ENCODE measurements around the gene PURA. TPM values are rescaled to one million over a fixed set of nuclear protein-coding genes. Genes with fewer than 3 reads are reported as not detected.

Gene PURA
- total RNA-seq, 1 experiment from 2014 or later: 3.6 TPM

DNA sequence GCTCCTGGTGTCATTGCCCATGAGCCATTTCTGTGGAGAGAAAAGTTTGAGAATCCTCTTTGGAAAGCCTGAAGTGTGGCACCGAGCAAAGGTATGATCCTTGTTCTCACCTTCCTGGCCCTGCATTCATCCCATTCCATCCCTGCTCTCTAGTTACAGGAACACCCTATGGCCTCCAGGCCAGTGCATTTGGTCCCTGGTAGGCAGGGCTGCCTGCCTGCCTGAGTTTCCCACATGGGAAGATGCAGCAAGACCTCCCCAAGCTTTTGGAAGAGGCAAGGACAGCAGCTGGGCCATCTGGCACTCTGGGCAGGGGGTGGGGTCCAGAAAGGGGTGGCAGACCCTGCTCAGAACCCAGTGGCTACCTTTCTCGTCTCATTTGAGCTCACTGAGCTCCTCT, 36.3 kb downstream of the PURA start:
- Histone ChIP-seq H2BK15ac (ENCODE audit: low read depth, low read length) (no peak overlapping the region), H3K27me3 (ENCODE audit: insufficient read depth, low read length) (peaks cover 24% of the 10 kb centered on the region), H3T11ph (ENCODE audit: low read length) (no peak overlapping the region), H4K91ac (ENCODE audit: insufficient read length, low read depth, low read length) (no peak overlapping the region), H3K9ac (ENCODE audit: extremely low read depth, insufficient read length, low read length) (no peak overlapping the region), H3K23me2 (ENCODE audit: insufficient read length, low read depth, low read length, poor library complexity, severe bottlenecking) (peaks cover 8% of the 10 kb centered on the region), H2BK20ac (ENCODE audit: low read depth, low read length, poor library complexity, severe bottlenecking) (no peak overlapping the region), H2AFZ (ENCODE audit: low read length) (no peak overlapping the region), H3K9me3 (ENCODE audit: control insufficient read depth, low read depth, low read length) (no peaks in the 10 kb centered on the region), H4K20me1 (ENCODE audit: control insufficient read depth, insufficient read depth, insufficient read length) (no peaks in the 10 kb centered on the region), H2BK12ac (ENCODE audit: insufficient read length, low read depth, low read length) (no peak overlapping the region), H4K5ac (ENCODE audit: insufficient read length, low read depth, low read length) (no peak overlapping the region), H3K4me1 (ENCODE audit: insufficient read depth, low read length) (no peaks in the 10 kb centered on the region; the same call in 1 of the 2 replicates), H2AK5ac (ENCODE audit: insufficient read length, low read length) (no peak overlapping the region), H3K56ac (ENCODE audit: insufficient read length, low read depth, low read length) (no peak overlapping the region), H2BK5ac (ENCODE audit: insufficient read length, low read length) (no peak overlapping the region), H3K14ac (ENCODE audit: insufficient read depth, low read length) (no peak overlapping the region), H2BK120ac (ENCODE audit: low read depth, low read length, poor library complexity, severe bottlenecking) (no peak overlapping the region), H3K4ac (ENCODE audit: low read depth, low read length) (no peak overlapping the region), H3K79me2 (ENCODE audit: insufficient read depth, low read length) (no peaks in the 10 kb centered on the region), H3K27ac (ENCODE audit: insufficient read length, low read depth, low read length) (no peak overlapping the region), H3K23ac (ENCODE audit: insufficient read length, low read depth, low read length) (no peak overlapping the region), H3K79me1 (ENCODE audit: insufficient read depth, low read depth, low read length, poor library complexity, severe bottlenecking) (no peaks in the 10 kb centered on the region), H3K18ac (ENCODE audit: insufficient read length, low read depth, low read length) (no peak overlapping the region), H4K8ac (replicated peaks; ENCODE audit: insufficient read length, low read depth, low read length) (no peak overlapping the region), H3K4me2 (ENCODE audit: insufficient read depth, insufficient read length, low read length) (no peak overlapping the region)
- Mint-ChIP-seq H3K4me1 (peaks cover 36 to 44% of the 10 kb centered on the region in 2 experiments), H3K27ac (no peak overlapping the region; a peak in 1 of 7 replicates), H3K9me3 (no peaks in the 10 kb centered on the region; a peak in 1 of 5 replicates), H3K4me3 (no peak overlapping the region), H3K27me3 (ENCODE audit: low read depth) (peaks cover 48% of the 10 kb centered on the region), H3K36me3 (ENCODE audit: insufficient read depth in 1 of 3, low read depth in 3 of 3) (no peaks in the 10 kb centered on the region)
- no CpG with 5 or more reads among the region's 2 CpGs for WGBS (ENCODE audit: extremely low coverage, insufficient read length, low lambda C conversion rate)
- TF ChIP-seq CTCF (conservative IDR thresholded peaks at IDR 0.05): no peak
- DNase-seq: no peak
